Measurements from ENCODE around the gene TSR1.
"Not testable (repeated sequence)": the region's sequence is repeated elsewhere in the genome, so short reads cannot be mapped to it uniquely, and the experiment has no call there.

Gene TSR1

DNA sequence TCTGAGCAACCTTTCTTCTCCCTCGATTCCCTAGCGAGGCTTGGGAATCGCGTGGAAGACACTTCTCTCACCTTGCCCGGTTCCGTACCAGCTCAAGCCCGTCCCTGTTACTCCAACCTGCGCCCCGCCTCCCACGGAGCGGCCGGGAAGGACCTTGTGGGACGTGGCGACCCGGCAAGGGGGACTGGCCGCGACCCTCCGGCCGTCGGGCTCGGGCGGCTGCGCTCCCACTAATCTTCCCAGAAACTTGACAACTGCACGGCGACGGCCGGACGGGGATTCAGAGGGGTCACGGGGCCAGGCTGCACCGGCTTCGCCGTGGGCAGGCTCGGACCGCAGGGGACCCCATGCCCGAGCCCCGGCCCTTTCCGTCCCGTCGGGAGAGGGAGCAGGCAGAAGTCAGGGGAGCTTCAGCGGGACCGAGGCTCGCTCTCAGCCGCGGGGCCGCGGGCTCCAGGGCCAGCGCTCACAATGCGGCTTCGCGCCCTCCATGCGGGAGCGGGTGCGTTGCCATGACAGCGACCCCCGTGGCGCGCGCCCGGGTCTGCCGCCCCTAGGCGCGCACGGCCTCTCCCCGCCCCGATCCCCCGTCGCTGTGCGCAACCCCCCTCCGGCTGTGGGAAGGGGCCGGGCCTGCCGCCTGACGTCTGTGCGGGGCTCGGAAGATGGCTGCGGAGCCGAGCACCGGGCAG is 741 bp upstream of the TSR1 start, which contains the start of gene SGSM2:
TSS of gene SGSM2 (plus strand) at position 650 of the 692 bp plus-strand sequence. CDS start 188 bp downstream, outside the sequence.
- DNase-seq = peak in 8 of 14 donors; percentile 23 to 58 (median 39)

DNA sequence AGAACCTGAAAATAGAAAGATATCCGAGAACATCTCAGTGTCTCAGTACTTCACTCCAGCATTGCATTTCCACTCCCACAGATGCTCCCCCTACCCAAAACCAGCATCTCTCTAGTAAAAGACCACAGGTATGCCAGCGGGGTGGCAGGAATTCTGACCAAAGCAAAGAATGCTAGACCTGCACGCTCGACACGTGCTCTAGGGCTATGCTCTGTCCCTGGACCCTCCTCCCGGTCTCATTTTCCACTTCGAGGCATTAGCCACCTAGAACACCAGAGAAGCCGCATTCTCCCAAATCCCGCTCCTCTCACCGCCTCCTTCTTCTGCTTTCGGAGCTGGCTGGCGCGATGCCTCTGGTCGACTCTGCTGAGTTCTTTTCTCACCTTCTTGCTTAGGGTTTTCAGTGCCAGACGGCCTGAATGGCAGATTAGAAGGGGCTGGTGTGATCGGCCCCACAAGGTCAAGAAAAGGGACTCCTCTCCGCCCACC is 487 bp downstream of the TSR1 start:
- DNase-seq = no peak

DNA sequence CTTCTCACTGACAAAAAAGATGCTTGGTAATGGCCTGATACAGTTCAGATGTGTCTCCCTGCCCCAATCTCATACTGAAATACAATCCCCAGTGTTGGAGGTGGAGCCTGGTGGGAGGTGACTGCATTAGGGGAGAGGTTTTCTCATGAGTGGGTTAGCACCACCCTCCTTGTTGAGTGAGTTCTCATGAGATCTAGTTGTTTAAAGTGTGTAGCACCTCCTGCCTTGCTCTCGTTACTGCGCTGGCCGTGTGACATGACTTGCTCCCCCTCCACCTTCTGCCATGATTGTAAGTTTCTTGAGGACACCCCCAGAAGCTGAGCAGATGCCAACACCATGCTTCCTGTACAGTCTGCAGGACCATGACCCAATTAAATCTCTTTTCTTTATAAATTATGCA is 5.0 kb downstream of the TSR1 start:
- DNase-seq = no peak

DNA sequence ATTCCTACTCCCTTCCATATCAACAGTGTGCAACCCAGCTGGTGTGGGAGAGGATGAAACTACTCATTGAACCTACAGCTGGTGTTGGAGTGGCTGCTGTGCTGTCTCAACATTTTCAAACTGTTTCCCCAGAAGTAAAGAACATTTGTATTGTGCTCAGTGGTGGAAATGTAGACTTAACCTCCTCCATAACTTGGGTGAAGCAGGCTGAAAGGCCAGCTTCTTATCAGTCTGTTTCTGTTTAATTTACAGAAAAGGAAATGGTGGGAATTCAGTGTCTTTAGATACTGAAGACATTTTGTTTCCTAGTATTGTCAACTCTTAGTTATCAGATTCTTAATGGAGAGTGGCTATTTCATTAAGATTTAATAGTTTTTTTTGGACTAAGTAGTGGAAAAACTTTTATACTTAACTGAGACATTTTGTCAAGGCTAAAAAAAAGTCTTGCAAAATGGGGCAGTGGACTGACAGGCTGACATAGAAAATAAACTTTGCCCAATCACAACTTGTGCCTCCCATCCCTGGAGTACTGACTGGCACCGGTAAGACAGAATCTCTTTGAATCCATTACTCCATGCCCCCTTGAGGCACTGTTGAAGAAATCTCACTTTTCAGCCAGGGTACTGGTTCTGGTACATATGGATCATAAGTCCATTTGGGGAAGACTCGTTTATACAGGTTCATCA is 12.5 kb downstream of the TSR1 start:
- DNase-seq = no peak

DNA sequence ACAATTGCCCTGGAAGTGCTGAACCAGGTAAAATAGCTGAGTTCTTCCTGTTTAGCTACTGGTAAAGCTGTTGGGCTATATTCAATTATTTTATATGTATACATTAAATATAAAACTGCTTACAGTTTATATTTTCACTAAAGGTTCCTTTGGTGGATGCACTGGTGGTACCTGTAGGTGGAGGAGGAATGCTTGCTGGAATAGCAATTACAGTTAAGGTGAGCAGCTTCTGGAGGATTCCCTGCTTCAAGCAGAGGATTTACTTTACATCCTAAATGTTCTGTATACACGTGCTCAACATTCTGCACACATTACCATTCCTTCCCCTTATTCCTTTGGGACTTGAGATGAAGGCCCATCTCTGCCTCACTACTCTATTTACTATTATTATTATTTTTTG is 14.9 kb downstream of the TSR1 start:
- no peak for DNase-seq

DNA sequence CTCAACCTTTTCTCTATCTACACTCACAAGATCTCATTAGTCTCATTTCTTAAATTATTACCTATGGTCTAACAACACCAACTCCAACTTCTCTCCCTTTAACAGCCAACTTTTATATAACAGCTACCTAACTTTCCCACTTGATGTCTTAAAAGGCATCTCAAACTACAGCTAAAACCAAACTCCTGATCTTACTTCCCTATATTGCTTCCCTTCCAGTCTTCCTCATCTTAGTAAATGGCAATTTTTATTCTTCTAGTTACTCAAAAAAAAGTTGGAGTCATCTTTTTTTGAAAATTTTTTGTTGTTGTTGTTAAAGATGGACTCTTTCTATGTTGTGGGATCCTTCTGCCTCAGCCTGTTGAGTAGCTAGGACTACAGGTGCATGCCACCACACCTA is 17.2 kb downstream of the TSR1 start:
- DNase-seq = no peak

DNA sequence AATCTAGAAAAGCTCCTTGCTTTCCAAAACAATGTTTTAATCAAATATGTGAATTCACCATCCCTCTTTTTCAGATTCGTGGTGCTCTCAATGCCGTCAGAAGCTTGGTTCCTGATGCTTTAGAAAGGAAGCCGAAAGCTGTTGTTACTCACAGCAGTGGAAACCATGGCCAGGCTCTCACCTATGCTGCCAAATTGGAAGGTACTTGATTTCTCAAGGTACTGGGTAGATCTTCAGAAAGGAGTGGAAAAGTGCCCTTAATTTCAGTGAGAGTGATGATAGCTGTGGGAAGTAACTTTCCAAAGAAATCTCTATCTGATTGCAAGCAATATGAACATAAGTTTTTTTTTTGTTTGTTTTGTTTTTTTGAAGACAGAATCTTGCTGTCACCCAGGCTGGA is 18.5 kb downstream of the TSR1 start:
- no peak for DNase-seq

DNA sequence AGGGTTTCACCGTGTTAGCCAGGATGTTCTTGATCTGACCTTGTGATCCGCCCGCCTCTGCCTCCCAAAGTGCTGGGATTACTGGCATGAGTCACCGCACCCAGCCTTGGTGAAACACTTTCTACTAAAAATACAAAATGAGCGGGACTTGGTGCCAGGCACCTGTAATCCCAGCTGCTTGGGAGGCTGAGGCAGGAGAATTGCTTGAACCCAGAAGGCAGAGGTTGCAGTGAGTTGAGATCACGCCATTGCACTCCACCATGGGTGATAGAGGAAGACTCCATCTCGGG is 19.4 kb downstream of the TSR1 start:
- DNase-seq = not testable (repeated sequence)

DNA sequence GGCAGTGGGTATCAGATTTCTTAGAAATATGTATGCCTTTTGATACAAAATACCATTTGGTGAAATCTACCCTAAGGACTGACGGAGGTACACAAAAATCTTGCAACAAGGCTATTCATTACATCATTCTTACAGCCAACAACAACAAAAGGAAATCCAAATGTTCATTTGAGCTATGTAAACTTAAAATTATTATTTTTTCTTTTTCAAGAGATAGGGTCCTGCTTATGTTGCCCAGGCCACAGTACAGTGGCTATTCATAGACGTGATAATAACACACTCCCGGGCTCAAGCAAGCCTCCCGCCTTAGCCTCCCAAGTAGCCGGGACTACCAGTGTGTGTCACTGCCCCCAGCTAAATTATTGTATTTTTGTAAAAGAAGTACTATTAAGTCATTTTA is 23.5 kb downstream of the TSR1 start:
- DNase-seq = no peak

DNA sequence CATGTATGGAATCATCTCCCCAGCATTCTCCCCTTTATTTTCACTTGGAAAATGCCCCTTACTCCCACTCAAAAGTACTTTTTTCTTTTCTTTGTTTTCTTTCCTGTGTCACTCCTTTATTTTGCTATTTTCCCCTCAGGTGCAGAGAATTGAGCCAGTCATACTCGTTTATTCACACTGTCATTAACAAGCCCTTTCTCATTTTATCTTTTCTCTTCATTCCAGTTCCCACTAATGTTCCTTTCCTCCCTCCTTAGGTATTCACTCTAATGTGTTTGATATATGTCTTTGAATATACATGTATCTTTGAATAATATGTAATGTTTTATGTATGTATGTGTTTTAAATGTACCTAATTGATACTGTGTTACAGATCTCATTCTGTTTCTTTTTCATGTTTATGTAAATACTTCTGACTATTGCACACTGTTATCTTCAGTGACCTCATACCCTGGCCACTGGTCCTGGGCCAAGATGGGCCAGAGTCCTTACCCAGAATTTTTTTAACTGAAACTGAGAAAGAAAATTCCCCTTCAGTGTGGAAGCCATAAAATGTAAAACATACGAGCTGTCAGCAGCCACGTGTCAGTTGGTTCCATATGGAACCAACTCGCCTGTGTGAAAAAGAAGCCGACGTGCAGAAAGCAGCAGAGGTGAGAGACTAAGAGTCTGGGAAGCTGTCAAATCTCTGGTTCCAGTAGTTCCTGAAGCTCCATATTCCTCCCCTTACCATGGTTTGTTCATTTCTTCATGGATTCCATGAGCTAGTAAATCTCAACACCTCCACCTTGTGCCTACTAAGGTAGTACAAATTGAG is 26.7 kb downstream of the TSR1 start:
- DNase-seq = no peak

DNA sequence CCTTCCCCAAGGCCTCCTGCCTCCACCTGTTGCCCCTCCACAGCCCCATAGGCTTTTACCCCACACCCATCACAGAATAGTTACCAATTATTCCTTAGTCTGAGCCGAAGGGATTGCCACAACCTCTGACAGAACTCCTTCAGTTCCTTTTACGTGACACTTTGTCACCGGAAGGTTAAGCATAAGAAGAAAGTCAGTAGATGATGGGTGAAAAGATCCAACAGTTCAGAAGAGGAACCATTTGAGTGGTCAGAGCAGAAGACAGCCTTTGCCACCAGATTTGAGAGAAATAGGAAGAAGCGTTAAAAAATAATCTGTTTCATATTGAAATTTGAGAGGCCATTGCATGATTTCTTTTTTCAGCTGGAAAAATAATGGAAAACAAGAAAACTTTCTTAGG is 31.3 kb downstream of the TSR1 start:
- DNase-seq = no peak

DNA sequence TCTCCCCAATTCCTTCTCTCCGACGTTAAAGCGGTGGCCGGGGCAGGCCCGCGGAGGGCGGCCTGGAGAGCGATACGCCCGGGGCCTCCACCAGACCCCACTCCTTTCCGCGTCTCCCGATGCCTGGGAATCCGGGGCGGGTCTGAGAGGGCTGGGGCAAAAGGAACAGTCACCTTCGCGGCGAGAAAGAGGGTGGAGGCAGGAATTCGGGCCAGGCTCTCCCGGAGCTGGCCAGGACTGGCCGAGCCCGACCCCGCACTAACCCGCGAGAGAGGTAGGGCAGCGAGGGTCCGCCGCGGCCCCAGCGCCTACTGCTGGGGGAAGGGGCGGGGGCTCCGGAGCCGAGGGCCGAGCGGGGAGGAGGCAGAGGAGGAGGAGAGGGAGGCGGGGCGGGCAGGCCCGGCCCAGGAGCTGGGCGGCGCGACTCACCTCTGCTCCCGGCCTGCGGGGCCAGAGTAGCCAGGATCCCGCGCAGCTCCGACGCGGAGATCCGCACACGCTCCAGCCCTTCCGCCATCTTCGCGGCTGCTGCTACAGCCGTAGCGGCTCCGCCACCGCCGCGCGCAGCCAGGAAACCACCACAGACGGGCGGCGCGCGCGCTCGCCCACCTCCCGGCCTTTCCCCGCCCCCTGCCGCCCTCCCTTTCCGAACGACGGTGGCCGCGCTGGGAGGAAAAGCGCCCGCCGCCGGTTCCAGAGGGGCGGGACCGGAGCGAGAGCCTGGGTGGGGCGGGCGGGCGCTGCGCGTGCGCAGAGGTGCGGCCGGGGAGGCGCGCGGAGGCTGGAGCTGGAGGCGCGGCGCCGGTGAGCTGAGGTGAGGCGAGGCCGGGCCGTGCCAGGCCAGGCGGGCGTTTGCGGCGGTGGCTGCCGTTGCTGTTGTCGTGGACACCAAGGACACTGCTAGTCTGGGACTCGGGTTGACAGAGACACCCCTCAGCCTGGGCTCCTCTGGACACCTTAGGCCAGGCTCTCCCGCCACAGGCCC is 32.8 kb downstream of the TSR1 start, which contains the start of the genes SMG6 and SRR:
TSS of gene SMG6 (minus strand) at position 582 of the 985 bp plus-strand sequence. CDS start at position 517, 65 bp downstream.
TSS of gene SRR (plus strand) at position 747 of the 985 bp plus-strand sequence. CDS start 11,611 bp downstream, outside the sequence.
- peak; percentile 35 to 95 (median 88) for DNase-seq

DNA sequence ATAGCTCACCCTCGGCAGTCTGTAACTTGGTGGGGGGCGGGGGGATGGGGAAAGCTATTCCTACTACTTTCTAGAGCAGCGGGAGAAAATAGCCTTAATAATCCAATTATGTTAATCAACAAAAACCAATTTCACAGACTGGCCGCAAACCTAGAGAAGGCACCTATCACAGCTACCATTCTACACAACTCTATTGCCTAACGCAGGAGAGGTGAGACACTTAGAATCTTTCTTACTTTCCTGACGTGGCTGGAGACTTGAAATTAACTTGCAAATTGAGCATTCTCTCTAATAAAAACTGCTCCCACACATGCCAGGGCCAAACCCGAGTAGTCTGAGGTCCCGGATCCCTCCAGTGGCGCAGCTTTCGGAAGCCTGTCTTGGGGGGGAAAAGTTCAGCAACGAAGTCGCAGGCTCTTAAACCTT is 33.5 kb downstream of the TSR1 start:
- peak in 3 of 14 donors; percentile 36 to 41 (median 37) for DNase-seq

DNA sequence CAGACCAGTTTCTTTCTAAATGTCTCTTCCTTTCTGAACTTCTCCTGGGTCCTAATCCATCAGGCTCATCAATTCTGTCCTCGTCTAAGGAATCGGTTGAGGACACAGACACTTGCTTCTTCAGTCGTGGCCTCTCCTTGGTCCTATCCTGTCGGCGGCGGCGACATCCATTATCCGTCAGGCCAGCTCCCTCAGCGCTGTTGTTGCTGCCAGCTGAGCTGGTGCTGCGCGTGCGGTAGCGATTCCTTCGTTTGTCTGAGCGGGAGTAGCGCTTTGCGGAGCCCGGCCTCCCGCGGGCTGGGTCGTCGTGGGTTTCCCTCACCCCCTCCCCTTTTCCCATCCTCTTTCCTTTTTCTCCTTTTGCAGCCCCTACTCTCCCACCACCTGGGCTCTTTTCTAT is 36.5 kb downstream of the TSR1 start:
- DNase-seq = no peak

DNA sequence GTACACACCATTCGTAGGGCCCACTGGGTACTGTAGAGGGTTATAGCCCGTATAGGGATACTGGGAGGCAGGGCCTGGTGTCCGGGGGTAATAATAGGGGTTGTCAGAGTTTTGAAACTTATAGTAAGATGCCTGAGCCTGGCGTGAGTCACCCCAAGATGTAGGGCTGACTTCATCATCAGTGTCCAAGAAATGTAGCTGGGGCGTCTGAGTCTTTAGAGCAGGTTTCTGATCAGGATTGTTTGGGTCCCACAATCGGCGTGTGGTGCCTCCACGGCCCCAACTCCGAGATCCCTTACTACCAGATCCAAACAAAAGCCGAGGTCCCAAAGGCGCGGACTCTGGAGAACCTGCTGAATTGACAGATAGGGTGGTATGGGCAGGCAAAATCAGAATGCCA is 37.1 kb downstream of the TSR1 start:
- DNase-seq = no peak

DNA sequence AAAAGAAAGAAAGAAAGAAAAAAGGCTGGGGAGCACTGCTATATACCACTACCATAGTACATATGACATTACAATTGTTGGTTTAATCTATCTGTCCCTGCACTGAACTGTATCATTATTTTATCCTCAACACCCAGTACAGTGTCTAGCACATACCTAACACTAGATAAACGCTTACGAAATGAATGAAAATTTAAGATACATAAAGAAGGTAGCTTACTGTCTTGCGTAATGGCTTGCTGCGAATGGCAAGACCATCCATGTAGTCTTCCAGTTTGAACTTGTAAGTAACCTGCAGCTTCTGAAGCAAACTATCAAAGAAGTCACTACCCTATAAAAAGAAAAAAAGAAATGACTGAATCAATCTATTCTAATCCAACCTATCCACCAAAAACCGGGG is 39.2 kb downstream of the TSR1 start:
- no peak for DNase-seq

DNA sequence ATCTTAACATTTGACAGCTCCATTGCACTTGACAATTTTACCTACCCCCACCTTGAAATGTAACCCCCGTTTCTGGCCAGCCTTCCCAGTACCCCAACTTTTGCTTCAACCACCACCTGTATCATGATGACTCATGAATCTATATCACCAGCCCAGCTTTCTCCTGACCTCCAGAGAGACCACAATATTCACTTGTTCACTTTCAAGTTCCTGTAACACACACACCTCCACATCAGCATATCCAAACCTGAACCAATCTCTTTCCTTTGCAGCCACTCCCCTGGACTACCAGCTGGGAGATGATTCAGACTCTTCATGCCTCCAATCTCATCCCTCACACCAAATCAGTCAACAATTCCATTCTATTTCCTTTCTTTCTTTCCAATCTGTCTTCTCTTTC is 40.7 kb downstream of the TSR1 start:
- DNase-seq = no peak

DNA sequence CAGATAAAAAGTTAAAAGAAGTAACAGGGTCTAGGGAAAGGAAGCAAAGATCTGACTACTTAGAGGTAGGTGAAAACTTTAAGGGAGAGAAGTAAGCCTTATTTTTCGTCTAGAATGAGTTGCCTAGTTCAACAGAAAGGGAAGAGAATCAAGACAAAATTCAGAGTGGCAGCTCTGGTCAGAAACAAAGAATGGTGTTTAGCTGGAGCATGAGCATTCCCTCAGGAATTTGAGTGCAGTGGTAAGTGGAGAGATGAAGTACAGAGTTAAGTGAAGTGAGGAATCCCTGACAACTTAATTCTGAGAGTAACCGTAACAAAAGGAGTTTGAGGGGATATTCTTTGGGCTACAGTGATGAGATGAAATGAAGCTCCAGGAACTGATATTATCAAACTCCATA is 44.2 kb downstream of the TSR1 start:
- no peak for DNase-seq

DNA sequence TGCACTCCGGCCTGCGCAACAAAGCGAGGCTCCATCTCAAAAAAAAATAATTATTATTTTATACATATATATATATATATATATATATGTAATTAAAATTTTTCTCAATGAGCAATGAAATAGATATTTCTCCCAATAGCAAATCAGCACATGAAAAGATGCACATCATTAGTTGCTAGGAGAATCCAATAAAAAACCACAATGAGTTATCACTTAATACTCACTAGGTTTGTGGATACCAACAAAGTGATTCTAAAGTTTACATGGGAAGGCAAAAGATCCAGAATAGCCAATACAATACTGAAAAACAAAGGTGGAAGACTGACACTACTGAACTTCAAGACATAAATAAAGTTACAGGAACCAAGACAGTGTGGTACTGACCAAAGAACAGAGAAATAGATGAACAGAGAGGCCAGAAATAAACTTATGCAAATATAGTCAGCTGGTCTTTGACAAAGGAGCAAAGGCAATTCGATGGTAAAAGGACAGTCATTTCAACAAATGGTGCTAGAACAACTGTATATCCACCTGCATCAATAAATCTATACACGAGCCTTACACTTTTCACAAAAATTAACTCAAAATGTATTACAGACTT is 46.3 kb downstream of the TSR1 start:
- no peak for DNase-seq

DNA sequence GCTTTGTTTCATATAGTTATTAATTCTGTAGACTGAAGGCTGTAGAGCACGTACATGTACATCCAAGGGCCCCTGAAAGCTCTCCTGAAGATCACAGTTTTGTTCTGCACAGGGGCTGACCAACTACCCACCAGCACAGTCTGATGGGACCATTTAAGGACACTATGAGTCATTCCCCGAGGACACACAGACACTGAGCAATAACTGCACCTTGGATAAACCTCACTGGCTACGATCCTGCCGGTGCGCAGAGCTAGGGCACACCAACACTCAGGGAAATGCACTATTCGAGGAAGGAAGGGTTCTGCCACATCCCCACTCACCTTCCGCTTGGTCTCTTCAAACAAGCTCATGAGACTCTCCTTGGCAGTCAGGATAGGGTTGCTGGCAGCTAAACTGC is 53.0 kb downstream of the TSR1 start:
- no peak for DNase-seq

DNA sequence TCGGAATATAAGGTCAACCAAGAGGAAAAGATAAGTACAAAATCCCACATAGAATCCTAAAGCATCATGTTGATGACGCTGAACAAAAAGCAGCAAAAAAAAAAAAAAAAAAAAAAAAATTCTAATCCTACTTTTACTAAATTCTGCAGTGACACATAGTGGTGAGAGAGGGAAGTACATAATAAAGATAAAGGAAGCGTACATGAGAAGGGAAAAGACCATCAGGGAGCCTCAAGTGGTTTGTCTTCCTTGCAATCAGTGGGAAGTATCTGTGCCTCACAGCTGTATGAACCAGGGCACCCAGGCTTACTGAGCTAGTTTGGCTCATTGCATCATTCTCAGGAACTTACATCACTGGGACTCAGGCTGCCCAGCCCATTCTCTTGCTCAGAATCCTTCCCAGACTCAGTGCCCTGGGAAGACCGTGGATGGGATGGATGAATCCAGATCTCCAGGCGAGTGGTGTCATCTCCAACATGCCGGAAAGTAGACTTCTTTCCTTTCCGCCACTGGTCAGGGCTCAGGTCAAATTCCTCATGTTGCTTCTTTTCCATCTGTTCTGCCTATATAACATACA is 53.9 kb downstream of the TSR1 start:
- DNase-seq = peak in 2 of 14 donors; percentile 1 to 4
